Measurements from ENCODE around the gene LSM2. TPM values are rescaled to one million over a fixed set of nuclear protein-coding genes. Genes with fewer than 3 reads are reported as not detected.

Gene LSM2
- total and polyA plus RNA-seq, 9 of the 15 experiments (the other 6 are each of a cell fraction or from before 2014, with no cell fraction given) = 154 to 407 (median 223) TPM

DNA sequence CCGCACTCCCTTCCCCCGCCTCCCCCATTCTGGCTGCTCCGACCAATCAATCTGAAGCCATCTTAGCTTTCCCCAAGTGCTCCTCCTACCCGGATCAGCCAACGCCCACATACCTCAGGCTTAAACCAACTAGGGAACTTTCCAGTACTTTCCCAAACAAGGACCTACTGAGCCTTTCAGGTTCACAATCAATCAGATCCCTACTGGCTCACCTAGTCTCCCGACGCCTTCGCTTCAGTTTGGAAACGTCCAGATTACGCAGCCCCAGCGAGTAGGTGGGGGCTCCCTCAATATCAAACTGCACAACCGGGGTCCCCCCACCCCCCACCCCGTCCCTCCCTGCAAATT lies 7.9 kb upstream of the LSM2 start (continued):
- TF ChIP-seq, protein P1, sequence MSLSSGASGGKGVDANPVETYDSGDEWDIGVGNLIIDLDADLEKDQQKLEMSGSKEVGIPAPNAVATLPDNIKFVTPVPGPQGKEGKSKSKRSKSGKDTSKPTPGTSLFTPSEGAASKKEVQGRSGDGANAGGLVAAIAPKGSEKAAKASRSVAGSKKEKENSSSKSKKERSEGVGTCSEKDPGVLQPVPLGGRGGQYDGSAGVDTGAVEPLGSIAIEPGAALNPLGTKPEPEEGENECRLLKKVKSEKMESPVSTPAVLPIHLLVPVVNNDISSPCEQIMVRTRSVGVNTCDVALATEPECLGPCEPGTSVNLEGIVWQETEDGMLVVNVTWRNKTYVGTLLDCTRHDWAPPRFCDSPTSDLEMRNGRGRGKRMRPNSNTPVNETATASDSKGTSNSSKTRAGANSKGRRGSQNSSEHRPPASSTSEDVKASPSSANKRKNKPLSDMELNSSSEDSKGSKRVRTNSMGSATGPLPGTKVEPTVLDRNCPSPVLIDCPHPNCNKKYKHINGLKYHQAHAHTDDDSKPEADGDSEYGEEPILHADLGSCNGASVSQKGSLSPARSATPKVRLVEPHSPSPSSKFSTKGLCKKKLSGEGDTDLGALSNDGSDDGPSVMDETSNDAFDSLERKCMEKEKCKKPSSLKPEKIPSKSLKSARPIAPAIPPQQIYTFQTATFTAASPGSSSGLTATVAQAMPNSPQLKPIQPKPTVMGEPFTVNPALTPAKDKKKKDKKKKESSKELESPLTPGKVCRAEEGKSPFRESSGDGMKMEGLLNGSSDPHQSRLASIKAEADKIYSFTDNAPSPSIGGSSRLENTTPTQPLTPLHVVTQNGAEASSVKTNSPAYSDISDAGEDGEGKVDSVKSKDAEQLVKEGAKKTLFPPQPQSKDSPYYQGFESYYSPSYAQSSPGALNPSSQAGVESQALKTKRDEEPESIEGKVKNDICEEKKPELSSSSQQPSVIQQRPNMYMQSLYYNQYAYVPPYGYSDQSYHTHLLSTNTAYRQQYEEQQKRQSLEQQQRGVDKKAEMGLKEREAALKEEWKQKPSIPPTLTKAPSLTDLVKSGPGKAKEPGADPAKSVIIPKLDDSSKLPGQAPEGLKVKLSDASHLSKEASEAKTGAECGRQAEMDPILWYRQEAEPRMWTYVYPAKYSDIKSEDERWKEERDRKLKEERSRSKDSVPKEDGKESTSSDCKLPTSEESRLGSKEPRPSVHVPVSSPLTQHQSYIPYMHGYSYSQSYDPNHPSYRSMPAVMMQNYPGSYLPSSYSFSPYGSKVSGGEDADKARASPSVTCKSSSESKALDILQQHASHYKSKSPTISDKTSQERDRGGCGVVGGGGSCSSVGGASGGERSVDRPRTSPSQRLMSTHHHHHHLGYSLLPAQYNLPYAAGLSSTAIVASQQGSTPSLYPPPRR (CRISPR knock-in tag; IDR thresholded peaks at IDR 0.05; ENCODE audit: borderline replicate concordance) = no peak
- no peak for TF ChIP-seq CHCHD3 (CRISPR knock-in tag; IDR thresholded peaks at IDR 0.05)
- TF ChIP-seq ADNP (tag; IDR thresholded peaks at IDR 0.05) = no peak
- TF ChIP-seq, protein P2, sequence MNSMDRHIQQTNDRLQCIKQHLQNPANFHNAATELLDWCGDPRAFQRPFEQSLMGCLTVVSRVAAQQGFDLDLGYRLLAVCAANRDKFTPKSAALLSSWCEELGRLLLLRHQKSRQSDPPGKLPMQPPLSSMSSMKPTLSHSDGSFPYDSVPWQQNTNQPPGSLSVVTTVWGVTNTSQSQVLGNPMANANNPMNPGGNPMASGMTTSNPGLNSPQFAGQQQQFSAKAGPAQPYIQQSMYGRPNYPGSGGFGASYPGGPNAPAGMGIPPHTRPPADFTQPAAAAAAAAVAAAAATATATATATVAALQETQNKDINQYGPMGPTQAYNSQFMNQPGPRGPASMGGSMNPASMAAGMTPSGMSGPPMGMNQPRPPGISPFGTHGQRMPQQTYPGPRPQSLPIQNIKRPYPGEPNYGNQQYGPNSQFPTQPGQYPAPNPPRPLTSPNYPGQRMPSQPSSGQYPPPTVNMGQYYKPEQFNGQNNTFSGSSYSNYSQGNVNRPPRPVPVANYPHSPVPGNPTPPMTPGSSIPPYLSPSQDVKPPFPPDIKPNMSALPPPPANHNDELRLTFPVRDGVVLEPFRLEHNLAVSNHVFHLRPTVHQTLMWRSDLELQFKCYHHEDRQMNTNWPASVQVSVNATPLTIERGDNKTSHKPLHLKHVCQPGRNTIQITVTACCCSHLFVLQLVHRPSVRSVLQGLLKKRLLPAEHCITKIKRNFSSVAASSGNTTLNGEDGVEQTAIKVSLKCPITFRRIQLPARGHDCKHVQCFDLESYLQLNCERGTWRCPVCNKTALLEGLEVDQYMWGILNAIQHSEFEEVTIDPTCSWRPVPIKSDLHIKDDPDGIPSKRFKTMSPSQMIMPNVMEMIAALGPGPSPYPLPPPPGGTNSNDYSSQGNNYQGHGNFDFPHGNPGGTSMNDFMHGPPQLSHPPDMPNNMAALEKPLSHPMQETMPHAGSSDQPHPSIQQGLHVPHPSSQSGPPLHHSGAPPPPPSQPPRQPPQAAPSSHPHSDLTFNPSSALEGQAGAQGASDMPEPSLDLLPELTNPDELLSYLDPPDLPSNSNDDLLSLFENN (IDR thresholded peaks at IDR 0.05; ENCODE audit: low read depth in 2 of 2, low read length in 2 of 2) = no peak
- no peak for TF ChIP-seq HDGF (IDR thresholded peaks at IDR 0.05)
- TF ChIP-seq HEY1 (CRISPR knock-in tag; IDR thresholded peaks at IDR 0.05; ENCODE audit: borderline replicate concordance) = no peak
- TF ChIP-seq, protein P3, sequence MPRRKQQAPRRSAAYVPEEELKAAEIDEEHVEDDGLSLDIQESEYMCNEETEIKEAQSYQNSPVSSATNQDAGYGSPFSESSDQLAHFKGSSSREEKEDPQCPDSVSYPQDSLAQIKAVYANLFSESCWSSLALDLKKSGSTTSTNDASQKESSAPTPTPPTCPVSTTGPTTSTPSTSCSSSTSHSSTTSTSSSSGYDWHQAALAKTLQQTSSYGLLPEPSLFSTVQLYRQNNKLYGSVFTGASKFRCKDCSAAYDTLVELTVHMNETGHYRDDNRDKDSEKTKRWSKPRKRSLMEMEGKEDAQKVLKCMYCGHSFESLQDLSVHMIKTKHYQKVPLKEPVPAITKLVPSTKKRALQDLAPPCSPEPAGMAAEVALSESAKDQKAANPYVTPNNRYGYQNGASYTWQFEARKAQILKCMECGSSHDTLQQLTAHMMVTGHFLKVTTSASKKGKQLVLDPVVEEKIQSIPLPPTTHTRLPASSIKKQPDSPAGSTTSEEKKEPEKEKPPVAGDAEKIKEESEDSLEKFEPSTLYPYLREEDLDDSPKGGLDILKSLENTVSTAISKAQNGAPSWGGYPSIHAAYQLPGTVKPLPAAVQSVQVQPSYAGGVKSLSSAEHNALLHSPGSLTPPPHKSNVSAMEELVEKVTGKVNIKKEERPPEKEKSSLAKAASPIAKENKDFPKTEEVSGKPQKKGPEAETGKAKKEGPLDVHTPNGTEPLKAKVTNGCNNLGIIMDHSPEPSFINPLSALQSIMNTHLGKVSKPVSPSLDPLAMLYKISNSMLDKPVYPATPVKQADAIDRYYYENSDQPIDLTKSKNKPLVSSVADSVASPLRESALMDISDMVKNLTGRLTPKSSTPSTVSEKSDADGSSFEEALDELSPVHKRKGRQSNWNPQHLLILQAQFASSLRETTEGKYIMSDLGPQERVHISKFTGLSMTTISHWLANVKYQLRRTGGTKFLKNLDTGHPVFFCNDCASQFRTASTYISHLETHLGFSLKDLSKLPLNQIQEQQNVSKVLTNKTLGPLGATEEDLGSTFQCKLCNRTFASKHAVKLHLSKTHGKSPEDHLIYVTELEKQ (CRISPR knock-in tag; IDR thresholded peaks at IDR 0.05) = no peak
- TF ChIP-seq KDM1A (IDR thresholded peaks at IDR 0.05) = no peak
- TF ChIP-seq ZNF347 (CRISPR knock-in tag; IDR thresholded peaks at IDR 0.05; ENCODE audit: low read depth) = no peak
- TF ChIP-seq NUFIP1 (IDR thresholded peaks at IDR 0.05; ENCODE audit: partially characterized antibody) = no peak
- peak; percentile 17; the same call in 1 of the 2 replicates for TF ChIP-seq BCOR (IDR thresholded peaks at IDR 0.05)
- no peak for TF ChIP-seq HOXB6 (CRISPR knock-in tag; IDR thresholded peaks at IDR 0.05; ENCODE audit: borderline replicate concordance)
- TF ChIP-seq ZNF41 (CRISPR knock-in tag; conservative IDR thresholded peaks at IDR 0.05) = 0 out of 2 replicates have a peak, but pooled peaks have one; percentile 54
- TF ChIP-seq SIN3A (IDR thresholded peaks at IDR 0.05; ENCODE audit: borderline replicate concordance in 2 of 2, control insufficient read depth in 1 of 2, low read depth in 2 of 2, low read length in 2 of 2) = peak in 1 of 2 experiments; percentile 77; a peak in 1 of 4 replicates
- TF ChIP-seq SMARCA4 (IDR thresholded peaks at IDR 0.05) = peak; percentile 59; the same call in 1 of the 2 replicates
- TF ChIP-seq SP2 (IDR thresholded peaks at IDR 0.05; ENCODE audit: extremely low read depth, low read depth, low read length, poor library complexity, severe bottlenecking) = no peak
- no peak for TF ChIP-seq CEBPB (tag; IDR thresholded peaks at IDR 0.05)
- no peak for TF ChIP-seq NCOR1 (IDR thresholded peaks at IDR 0.05)
- TF ChIP-seq NCOA6 (IDR thresholded peaks at IDR 0.05) = no peak
